MM.1S (cell line): Measurements from ENCODE around the gene CBARP.

Experiments
- CTCF ChIP-seq: fragments of 300-600 bp; sonication (generic); IDR thresholded peaks from 2 replicates; pipeline ENCODE4 v1.5.1; 2016; ENCODE audit warnings: antibody characterized with exemption, low read length, mixed read lengths
- EZH2 ChIP-seq: fragments of 300-600 bp; sonication (generic); optimal IDR thresholded peaks from 2 replicates; pipeline ENCODE3; 2017; ENCODE audit warnings: low read depth, mild to moderate bottlenecking, antibody characterized with exemption, low read length, mixed read lengths
- EZH2phosphoT487 ChIP-seq: fragments of 300-600 bp; sonication (generic); IDR thresholded peaks from 2 replicates; pipeline ENCODE4 v1.6.1; 2018; ENCODE audit warnings: antibody characterized with exemption, low read length

DNA sequence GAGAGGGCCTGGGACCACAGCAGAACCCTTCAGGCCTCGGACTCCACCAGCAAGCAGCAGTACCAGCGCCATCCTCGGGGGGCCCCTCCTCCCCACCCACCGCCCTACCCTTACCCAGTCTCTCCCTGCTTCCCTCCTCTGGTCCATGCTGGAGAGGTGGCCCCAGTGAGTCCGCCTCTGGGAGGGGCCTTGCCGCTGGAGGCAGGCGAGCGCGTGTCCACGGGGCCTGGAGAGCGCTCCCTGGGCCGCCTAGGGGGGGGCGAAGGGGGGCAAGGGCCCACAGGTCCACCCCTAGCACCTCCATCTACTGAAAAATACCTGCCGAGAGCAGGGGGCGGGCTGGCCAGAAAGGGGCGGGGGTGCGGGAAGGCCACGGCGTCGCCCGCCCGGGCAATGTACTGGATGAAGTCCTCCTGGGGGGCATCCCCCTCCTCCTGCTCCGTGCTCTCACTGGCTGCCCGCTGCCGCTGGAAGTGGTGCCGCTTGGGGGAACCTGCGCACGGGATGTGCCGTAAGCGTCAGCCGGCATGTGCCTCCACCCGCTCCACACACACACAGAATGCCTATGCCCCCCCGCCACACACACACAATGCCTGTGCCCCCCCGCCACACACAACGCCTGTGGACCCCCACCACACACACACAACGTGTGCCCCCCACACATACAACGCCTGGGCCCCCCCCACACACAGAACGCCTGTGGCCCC, 6.9 kb downstream of the CBARP start:
- TF ChIP-seq EZH2 (no peak), CTCF (no peak), EZH2phosphoT487 (no peak)
